ENCODE results near the gene MUTYH.

Gene MUTYH

GRCh38 chr1:45327644-45328515 lies 12.4 kb downstream of the MUTYH start:
- in situ Hi-C loops (cut with HindIII; ENCODE audit: low pct_ligation_motif_present, low pct_unique_long_range_greater_than_20kb, low sequenced_read_pairs), result no loop called here
- no peak for DNase-seq

GRCh38 chr1:45326627-45327623 lies 13.3 kb downstream of the MUTYH start, which contains the start of gene HPDL:
Gene HPDL, plus strand, starts transcription at chr1:45326895. Its CDS starts 254 bp downstream, at chr1:45327149.
- in situ Hi-C loops (cut with HindIII; ENCODE audit: low pct_ligation_motif_present, low pct_unique_long_range_greater_than_20kb, low sequenced_read_pairs), result no loop called here
- DNase-seq, result peak; percentile 33

- DNase-seq, result peak; percentile 50
Measured at GRCh38 chr1:45325851-45326506, 14.3 kb downstream of the MUTYH start.

DNA sequence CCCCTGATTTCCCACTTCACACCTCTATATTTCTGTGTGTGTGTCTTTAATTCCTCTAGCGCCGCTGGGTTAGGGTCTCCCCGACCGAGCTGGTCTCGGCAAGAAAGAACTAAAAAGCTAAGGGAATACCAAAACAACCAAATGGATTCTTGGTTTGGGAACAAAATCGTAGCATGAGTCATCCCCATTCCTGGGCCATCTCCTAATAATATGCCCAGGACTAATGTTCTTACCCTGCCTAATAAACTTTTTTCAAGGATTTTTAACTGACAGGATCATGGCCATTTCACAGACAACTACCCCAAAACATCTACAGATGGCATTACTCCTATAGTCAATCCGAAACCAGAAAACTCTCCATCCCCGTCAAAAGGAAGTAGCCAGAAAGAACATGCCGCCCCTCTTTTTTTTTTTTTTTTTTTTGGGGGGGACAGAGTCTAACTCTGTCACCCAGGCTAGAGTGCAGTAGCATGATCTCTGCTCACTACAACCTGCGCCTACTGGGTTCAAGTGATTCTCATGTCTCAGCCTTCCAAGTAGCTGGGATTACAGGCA lies 17.7 kb downstream of the MUTYH start:
- in situ Hi-C loops (cut with HindIII; ENCODE audit: low pct_ligation_motif_present, low pct_unique_long_range_greater_than_20kb, low sequenced_read_pairs), result no loop called here
- no peak for DNase-seq

More at GRCh38 chr1:45325851-45326506, 14.3 kb downstream of the MUTYH start:
- in situ Hi-C loops (cut with HindIII; ENCODE audit: low pct_ligation_motif_present, low pct_unique_long_range_greater_than_20kb, low sequenced_read_pairs), result no loop called here

- in situ Hi-C loops (cut with HindIII; ENCODE audit: low pct_ligation_motif_present, low pct_unique_long_range_greater_than_20kb, low sequenced_read_pairs), result no loop called here
- no peak for DNase-seq
Measured at GRCh38 chr1:45321444-45321843, 18.8 kb downstream of the MUTYH start.

DNA sequence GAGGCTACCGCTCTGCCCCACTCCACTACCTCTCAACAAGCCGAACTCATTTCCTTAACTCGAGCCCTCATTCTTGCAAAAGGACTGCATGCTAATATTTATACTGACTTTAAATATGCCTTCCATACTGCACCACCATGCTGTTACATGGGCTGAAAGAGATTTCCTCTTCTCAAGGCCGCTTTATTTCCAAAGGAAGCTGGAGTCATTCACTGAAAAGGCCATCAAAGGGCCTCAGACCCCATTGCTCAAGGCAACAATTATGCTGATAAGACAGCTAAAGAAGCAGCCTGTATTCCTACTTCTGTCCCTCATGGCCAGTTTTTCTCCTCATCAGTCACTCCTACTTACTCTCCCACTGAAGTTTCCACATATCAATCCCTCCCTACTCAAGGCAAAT lies 20.5 kb downstream of the MUTYH start:
- in situ Hi-C loops (cut with HindIII; ENCODE audit: low pct_ligation_motif_present, low pct_unique_long_range_greater_than_20kb, low sequenced_read_pairs), result no loop called here

DNA sequence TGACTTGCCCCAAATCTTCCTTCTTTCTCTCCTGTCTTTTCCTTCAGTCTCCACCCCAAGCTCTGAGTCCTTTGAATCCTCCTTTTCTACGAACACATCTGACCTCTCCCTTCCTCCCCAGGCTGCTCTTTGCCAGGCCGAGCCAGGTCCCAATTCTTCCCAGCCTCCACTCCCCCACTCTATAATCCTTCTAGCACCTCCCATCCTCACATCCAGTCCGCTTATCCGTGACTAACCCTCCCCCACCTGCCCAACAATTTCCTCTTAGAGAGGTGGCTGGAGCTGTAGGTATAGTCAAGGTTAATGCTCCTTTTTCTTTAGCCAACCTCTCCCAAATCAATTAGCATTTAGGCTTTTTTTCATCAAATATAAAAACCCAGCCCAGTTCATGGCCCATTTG lies 23.1 kb downstream of the MUTYH start:
- in situ Hi-C loops (cut with HindIII; ENCODE audit: low pct_ligation_motif_present, low pct_unique_long_range_greater_than_20kb, low sequenced_read_pairs), result no loop called here
- no peak for DNase-seq

More for the DNA sequence above, 20.5 kb downstream of the MUTYH start:
- no peak for DNase-seq

DNA sequence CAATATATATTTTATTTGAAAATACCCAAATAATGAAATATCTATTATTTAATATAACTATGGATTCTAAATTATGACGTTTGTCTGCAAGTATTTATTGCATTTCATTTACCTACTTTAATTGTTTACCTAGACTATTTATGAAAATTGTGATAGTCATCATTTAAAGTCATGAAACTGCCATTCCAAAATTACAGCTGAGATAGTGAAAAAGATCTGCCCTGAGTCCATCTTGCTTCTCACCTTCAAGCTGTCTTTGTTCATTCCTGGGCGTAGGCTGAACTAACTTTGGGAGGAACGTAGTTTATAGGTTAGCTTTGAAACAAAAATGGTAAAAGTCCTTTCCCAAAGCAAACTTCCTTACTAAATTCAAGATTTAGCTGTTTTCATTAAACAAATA lies 26.0 kb downstream of the MUTYH start:
- no peak for DNase-seq
- in situ Hi-C loops (cut with HindIII; ENCODE audit: low pct_ligation_motif_present, low pct_unique_long_range_greater_than_20kb, low sequenced_read_pairs), result no loop called here

- DNase-seq, result no peak
- in situ Hi-C loops (cut with HindIII; ENCODE audit: low pct_ligation_motif_present, low pct_unique_long_range_greater_than_20kb, low sequenced_read_pairs), result no loop called here
Measured at GRCh38 chr1:45306905-45307304, 33.3 kb downstream of the MUTYH start.

DNA sequence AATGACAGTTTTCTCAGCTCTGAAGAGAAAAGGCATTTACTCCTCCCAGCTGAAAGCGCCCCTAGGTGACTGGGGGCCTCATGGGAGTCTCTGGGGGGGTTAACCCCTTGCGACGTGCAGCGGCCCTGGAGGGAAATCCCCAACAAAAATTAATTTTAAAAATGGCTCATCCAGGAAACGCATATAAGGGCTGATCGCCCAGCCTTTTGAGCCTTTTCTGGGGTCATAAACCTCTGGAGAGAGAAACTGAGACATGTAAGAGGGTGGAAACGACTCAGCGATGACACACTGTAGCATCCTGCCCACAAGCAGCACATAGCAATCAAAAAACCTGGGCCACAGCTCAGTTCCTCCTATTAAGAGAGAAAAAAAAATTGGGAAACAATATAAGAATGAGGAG lies 33.9 kb downstream of the MUTYH start:
- in situ Hi-C loops (cut with HindIII; ENCODE audit: low pct_ligation_motif_present, low pct_unique_long_range_greater_than_20kb, low sequenced_read_pairs), result no loop called here
- DNase-seq, result no peak

DNA sequence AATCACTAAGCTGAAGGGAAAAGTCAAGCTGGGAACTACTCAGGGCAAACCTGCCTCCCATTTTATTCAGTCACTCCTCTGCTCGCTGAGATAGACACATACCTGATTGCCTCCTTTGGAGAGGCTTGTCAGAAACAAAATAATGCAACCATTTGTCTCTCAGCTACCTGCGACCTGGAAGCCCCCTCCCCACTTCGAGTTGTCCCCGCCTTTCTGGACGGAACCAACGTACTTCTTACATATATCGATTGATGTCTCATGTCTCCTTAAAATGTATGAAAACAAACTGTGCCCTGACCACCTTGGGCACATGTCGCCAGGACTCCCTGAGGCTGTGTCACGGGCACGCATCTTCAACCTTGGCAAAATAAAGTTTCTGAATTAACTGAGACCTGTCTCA lies 35.0 kb downstream of the MUTYH start:
- in situ Hi-C loops (cut with HindIII; ENCODE audit: low pct_ligation_motif_present, low pct_unique_long_range_greater_than_20kb, low sequenced_read_pairs), result no loop called here

GRCh38 chr1:45304311-45305081 lies 35.7 kb downstream of the MUTYH start:
- no peak for DNase-seq
- in situ Hi-C loops (cut with HindIII; ENCODE audit: low pct_ligation_motif_present, low pct_unique_long_range_greater_than_20kb, low sequenced_read_pairs), result no loop called here

More for the DNA sequence above, 35.0 kb downstream of the MUTYH start:
- DNase-seq, result no peak

DNA sequence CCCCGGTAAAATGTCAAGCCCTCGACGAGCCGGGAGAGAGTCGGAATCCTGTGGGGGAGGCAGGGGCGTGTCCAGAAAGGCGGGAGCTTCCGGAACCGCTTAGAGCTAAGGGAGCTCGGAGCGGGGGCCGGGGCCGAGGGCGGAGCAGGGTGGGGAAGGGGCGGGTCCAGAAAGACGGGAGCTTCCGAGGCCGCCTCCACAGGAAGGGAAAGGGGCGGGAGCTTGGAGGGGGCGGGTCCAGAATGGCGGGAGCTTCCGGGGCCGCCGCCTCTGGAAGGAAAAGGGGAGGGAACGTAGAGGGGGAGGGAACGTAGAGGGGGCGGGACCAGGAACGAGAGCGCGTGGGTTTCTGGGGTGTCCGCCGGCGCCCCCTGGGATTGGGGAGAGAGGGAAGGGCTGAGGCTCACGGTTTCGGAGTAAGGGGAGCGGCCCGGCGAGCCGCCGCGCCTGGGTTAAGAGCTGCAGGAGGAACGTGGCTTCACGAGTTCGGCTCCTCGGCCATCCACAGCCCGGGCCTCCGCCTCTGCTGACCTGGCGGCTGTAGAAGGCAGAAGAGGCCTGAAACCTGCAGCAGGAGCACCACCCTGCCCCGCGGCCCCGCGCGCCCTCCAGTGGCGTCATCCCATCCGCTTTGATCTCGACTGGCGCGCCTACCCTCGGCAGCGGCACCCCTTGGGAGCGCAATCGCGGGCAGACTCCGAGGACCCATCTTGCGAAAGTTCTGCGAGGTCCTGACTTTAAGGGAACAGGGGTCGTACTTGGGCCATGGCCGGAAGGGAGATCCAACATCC lies 36.5 kb downstream of the MUTYH start:
- DNase-seq, result peak; percentile 95
- in situ Hi-C loops (cut with HindIII; ENCODE audit: low pct_ligation_motif_present, low pct_unique_long_range_greater_than_20kb, low sequenced_read_pairs), result no loop called here

GRCh38 chr1:45302505-45303150 lies 37.6 kb downstream of the MUTYH start:
- in situ Hi-C loops (cut with HindIII; ENCODE audit: low pct_ligation_motif_present, low pct_unique_long_range_greater_than_20kb, low sequenced_read_pairs), result no loop called here
- no peak for DNase-seq

- in situ Hi-C loops (cut with HindIII; ENCODE audit: low pct_ligation_motif_present, low pct_unique_long_range_greater_than_20kb, low sequenced_read_pairs), result no loop called here
- no peak for DNase-seq
Measured at GRCh38 chr1:45300669-45300997, 39.6 kb downstream of the MUTYH start.

GRCh38 chr1:45299981-45300668 lies 40.1 kb downstream of the MUTYH start:
- DNase-seq, result peak; percentile 54
- in situ Hi-C loops (cut with HindIII; ENCODE audit: low pct_ligation_motif_present, low pct_unique_long_range_greater_than_20kb, low sequenced_read_pairs), result no loop called here
